HG03135 (cell line): ENCODE measurements around the gene NFIB.
A peak's percentile ranks its signal among the peaks of the same experiment; 100 is the strongest.

ENCODE experiments used
- ATAC-seq: cut with Tn5 transposase; IDR thresholded peaks from one replicate; pipeline ENCODE4 v1.9.1; 2021; ENCODE audit warnings: mild to moderate bottlenecking, moderate library complexity; ENCODE audit not compliant: unreplicated experiment

NFIB gene

DNA sequence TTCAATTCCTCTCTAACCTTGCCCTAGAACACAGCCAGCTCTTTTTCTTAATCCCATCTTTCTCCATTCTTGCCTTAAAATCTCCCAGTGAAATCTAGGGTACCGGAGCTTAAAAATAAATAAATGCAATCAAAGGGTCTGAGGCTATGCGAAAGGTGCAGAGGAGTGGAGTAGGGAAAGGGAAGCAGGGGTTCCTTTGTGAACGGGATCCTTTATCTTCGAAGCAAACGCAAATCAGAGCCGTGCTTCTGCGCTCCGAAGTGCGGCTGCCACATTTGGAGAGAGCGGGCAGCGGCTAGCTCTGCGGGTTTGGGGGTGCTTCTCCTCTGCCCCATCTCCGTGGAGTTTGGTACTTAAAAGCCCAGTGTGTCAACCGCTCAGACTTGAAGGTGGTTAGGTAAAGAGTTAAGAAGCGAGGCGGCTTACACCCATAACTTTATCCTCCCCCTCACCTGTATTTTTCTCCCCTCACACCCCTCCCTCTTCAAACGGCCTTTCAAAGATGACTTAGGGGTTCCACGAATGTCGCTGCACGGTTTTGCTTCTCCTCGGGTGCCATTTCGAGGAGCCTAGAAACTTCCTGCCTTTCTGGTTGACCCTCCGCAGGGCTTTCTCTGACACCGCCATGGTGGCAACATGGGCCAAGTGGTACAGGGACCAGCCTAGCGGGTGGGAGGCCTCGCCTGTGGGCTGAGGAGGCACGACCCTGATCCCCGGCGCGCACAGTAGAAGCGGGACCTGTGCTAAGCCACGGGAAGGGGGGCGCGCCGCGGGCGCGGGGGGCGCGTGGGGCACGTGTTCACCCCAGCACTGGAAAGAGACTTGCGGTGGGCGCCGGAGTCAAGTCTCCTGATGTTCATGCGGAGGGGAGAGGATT lies 31.7 kb upstream of the NFIB start:
- ATAC-seq: no peak

DNA sequence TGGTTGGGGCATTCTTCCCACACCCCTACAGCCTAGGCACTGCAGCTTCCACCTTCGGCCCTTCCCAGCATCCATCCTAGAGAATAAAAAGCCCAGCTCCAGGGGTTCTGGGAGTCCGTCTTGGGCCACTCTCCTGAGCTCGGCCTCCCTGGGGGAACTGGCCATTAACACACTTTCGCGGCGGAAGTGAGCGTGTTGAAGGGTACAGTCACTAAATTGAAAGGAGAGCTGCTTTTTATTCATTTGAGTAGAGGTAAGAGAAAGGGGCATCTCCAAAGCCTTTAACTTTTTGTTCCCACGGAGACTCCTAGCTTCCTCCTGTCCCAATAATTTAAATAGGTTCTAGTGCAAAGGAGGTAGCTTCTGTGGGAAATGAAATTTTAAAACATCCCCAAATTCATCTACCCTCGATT lies 31.0 kb upstream of the NFIB start:
- ATAC-seq: no peak

DNA sequence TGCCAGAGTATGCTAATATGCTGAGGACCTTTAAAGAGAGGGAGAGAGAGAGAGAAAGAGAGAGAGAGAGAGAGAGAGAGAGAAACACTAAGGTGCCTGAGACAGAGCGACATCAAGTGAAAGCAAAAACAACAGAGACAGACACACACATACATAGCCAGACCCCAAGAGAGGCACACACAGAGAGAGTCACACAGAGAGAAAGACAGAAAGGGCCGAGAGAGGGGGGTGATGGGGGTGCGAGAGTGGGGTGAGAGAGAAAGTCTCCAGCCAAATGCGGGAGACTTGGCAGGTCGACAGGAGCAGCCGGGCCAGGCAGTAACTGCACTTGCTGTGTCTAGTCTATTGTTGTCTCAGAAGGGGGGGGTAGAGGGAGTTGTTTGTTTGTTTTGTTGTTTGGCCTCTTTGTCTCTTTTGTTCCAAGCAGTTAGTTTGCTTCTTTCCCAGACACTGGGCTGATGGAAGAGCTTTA lies 30.1 kb upstream of the NFIB start:
- ATAC-seq: no peak

DNA sequence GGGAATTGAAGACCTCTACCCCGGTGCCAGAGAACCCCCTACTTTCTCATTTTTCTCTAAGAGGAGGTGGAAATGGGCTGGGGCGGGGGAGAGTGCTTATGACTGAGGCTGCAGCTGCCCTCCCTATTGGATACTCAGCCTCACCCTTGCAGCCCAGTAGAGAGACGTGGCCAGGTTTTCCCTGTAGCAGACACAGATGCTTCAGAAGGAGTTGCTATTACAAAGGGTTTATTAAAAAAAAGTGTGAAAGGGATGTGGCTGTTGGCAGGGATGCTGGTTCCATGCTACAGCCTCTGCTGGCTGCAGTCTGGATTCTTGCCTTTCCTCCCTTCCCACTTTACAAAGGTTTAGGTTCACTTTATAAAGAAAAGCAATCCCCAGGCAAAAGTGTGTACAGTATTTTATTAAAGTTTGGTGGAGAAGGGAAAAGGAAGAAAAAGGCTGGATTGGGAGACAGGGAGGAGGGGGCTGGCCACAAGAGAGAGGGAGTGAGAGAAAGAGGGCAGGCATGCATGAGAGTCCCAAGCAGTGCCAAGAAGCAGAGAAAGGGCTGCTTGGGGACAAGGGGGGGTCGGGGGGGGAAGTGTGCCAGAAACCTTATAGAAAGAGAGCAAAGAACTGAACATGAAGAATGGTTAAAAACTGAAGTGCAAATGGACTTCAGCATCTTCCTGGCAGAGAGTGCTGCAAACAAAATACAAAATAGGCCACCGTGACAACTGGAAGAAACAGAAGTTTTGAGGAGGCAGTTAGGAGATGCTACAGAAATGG lies 29.5 kb upstream of the NFIB start:
- no peak for ATAC-seq

DNA sequence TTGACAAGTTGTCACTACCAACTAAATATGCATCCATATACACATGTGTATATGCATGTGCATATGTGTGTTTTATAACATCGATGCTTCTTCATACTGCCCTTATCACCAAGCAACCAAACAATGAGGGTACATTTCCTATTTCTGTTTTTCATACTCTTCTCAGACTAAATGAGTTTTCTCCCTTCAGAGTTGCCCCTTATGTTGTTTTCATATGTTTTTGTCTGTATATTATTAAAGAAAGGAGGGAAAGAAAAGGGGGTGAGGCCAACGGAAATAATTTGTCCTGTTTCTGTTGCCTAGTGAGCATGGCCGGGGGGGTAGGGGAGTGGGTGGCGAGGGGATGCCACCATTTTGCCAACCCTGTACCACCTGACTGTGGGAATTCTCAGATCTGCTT lies 28.8 kb upstream of the NFIB start:
- no peak for ATAC-seq

DNA sequence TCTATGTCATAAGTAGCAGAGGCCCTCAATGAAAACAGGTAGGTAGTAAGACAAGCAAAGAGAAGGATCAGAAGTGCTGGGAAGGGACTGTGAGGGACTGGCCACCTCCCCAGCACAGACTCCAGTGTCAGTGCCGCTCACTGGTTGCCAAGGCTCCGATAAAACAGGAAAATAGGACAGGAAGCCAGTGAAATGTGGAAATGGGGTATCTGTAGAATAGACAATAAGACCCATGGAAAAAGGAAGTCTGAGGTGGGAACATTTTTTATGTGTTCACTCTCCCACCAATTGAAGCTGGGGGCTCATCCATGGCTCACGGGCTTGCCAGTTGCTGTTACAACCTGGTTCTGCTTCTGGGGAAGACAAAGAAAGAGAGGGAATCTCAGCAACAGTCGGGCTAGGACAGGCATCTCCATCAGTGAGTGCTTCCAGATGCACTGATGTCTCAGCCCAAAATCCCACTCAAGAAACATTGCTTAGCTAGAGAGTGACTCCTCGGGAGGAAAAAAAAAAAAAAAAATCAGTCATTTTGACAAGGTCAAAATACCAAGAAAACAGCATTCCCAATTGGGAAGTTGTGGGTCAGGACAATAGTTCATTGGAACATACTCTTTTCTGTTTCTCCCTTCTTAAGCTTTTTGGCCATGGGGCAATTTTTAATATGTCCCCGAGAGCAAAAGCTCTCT lies 27.6 kb upstream of the NFIB start:
- no peak for ATAC-seq

DNA sequence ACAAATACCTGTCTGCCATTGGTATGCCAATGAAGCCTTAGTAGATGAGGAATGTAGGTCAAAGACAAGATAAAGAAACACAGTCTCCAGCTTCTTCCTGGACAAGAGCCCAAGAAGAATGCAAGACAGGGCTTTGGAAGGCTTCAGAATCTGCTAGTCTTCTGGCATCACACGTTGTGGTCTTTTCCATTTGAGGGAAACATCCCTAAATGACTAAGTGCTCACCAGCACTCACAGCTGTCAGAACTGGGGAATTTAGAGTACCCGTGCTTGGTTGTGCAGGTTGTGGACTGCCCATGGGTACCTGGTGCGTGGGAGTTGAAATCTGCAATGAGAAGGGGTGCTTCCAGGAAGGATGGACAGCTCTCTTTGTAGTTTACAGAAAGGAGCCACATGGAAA lies 27.1 kb upstream of the NFIB start:
- ATAC-seq: no peak

DNA sequence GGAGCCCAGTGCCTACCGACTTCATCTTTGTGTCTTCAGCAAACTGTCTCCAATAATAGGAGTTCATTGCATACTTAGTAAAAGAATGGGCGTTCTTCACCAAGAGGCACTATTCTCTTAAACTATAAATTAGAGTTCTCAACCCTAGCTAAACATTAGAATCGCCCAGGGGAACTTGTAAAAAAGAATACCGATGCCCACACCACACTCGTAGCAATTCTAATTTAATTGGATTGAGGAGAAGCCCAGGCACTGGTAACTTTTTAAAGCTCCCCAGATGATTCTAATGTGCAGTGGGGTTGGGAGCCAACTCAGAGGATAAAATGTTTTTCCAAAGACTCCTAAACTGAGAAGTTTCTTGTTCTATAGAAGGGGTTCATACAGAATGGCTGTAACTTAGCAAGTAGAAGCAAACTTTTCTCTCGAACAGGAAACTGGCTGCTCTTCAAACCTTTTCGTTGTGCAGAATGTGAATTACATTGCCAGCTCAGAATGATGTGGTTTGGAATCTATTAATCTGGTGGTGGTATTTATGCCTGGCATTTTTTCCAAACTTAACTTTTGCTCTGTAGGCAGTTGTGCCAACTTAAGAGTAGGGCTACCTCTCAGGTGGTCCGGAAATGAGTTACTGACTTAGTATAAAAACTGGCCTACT lies 26.4 kb upstream of the NFIB start:
- no peak for ATAC-seq

DNA sequence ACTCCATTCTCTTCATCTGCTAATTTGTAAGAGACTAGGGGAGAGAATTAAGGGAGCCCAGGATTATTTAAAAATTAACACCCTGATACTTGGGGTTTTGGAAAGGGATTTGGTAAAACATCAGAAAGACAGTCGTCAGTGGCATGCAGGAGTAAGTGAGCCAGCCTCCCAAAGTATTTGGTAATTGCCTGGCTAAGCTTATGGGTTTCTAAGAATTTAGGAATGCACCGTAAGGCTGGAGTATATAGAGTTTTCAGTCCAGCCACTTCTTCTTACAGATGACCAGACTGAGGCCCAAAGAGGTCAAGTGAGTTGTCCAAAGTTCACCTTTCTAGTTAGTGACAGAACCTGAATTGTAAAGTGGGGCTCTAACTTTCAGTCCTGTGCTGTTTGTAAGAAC lies 25.8 kb upstream of the NFIB start:
- no peak for ATAC-seq

DNA sequence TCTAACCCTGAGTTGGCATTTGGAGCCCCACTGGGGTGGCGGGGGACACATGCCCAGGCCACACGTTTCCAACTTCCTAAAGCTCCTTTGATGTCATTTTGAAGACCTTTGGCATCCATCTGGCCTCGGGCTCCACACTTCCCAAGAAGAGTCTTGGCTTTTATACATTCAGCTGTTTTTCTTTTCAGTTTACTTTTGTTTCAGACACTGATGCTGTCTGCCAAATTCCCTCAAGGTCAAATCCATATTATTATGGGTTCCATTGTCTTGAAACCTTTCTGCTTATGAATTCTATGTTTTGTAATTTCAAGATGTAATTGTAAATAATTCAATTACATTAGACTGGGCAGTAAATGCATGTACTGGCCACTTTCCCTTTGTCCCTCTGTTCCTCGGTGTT lies 23.7 kb upstream of the NFIB start:
- no peak for ATAC-seq

DNA sequence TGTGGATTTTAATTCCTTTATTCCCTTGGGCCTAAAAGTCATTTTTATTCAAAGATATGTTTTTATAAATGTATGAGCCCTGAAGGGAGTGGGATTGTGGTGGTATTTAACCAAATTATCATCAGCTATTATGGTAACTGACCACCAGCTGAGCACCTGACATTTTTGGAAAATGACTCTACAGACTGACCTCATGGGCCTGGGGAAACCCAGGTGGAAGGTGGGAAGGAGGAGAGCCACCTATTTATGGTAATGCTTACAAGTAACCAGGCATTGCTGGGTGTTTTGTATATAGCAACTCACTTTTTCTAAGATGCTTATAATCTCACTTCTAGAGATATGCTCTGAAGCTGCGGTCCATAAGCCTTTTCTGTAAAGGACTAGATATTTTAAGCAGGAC lies 22.3 kb upstream of the NFIB start:
- no peak for ATAC-seq

DNA sequence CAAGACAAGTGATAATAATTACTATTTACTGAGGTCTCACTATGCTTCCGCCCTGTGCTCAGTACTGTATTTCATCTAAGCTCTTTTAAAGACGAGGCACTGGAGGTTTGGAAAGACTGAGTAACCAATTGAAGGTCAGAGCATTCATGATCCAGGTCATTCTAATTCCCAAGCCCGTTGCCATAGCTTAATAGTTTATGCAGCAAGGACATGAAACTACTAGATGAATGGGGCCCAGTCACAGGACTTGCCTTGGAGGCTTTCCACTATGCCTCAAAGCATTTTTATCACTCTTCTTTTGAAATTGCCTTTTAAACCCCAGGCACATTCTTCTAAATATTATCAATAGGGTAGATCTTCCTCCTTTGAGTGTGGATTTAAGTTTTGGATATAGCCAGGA lies 17.2 kb upstream of the NFIB start:
- no peak for ATAC-seq

DNA sequence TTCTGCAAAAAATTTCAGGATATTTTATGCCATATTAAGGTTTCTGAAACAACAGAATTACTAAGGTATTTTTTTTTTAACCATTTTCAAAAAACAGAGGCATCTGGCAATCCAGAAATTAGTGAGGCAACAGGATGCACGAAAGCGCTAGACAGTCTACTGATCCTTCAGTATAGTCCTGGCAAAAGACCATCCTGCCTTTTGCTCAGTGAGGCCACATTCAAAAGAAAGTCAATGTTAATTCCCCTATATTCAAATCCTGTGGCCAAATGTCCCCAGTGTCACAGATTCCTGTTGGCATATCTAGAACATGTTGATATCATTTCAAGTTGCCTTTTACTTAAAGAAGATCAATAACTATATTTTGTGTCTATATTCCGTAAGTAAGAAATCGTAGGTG lies 13.1 kb upstream of the NFIB start:
- ATAC-seq: no peak

DNA sequence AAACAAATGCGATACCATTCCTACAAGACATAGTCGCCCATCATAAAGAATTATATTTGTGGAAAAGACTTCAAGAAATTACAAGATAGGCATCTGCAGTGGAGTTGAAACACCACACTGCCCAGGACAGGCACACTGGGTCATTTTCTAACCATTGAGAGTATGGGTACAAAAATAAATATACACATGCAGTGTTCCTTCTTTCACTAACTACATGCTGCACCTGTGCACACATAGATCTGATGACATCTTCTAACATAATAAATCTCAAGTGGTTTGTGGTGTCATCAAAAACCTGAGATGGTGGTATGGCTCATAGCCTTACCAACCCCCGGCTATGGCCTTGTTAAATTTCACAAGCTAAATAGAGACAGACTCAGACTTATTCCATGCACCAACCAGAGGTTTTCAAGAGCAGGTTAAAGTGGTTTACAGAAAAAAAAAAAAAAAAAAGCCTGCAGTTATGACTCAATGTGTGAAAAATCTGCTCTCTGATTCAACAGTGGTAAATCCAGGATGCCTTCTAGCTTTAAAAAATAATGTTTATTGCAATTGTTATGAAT lies 12.4 kb upstream of the NFIB start:
- no peak for ATAC-seq

DNA sequence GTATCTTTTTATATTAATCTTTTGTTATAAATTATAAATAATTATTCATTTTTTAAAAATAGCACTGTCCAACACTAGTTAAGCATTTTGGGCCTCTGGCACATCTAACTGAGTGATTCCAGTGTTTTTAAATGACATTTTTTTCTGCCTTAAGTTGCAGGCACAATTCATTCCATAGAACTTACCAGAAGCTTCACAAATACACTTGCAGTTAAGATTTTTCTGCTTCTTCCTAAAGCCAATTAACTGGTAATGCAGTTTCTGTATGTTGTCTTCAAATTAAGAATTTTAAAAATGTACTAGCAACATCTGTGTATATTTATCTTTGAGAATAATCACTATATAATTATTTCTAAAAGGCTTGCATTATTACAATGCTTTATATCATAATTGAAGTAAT lies 11.2 kb upstream of the NFIB start:
- ATAC-seq: no peak

DNA sequence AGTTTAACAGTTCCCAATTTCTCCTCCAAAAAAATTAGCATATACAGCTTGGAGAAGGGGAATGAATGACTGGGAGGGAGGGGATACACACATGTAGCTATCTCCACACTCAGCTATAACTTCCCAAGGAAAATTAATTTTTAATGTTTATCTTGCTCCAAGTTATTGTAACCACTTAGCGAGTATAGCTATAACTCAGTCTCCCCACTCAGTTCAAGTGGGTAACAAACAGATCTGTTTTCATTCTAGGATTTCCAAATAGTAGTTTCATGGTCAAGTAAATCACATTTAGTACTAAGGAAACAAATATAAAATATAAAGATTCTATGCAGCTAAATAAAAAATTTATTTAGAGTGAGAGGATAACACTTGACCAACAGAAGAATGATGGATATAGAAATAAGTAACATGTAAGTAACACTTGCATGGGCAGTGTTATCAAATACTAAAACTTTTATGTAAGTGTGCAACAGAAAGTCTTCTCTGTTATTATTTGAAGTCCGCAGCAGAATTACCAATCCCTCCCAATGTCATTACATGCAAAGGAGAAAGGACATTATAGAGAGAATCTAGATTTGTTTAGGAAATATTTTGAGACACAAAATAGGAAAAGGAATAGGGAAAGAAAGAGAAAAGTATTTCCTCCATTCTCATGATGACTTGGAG lies 10.2 kb upstream of the NFIB start:
- ATAC-seq: no peak

DNA sequence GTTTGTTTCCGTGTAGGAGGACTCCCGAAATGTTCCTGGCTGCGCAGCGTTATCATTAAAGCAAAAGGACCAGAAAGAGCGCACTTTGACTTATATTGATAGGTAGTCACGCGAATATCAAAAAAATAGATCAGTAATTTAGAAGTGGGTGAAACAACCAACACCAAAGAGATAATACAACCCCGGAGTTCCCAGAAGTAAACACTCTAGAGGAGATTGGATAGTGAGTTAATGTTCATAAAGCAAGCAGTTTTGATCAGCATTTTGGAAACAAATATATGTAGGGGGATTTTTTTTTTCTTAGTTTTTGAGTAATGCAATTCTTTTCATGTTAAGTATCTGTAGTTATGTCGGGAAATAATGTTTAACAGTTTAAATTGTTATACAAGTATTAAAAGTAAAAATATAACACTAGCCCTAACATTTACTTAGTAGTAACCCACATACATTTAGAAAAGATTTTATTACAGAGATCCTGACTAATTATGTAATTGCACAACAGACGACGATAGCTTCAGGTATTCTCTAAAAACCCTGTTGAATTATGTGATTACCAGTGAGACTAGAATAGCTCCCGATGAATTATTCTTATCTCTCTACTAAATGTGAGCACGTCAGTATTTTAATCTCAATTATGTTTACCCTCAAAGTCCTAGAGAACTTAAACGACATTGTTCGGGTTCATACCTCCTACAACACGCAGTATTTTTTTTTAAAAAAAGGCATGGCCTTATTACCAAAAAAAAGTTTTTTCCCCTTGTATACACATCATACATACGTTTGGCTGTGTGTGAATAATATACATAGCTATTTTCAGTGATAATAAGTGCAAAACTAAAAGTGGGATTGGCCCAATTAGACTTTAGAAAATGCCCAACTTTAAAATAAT lies 9.4 kb upstream of the NFIB start:
- ATAC-seq: no peak

DNA sequence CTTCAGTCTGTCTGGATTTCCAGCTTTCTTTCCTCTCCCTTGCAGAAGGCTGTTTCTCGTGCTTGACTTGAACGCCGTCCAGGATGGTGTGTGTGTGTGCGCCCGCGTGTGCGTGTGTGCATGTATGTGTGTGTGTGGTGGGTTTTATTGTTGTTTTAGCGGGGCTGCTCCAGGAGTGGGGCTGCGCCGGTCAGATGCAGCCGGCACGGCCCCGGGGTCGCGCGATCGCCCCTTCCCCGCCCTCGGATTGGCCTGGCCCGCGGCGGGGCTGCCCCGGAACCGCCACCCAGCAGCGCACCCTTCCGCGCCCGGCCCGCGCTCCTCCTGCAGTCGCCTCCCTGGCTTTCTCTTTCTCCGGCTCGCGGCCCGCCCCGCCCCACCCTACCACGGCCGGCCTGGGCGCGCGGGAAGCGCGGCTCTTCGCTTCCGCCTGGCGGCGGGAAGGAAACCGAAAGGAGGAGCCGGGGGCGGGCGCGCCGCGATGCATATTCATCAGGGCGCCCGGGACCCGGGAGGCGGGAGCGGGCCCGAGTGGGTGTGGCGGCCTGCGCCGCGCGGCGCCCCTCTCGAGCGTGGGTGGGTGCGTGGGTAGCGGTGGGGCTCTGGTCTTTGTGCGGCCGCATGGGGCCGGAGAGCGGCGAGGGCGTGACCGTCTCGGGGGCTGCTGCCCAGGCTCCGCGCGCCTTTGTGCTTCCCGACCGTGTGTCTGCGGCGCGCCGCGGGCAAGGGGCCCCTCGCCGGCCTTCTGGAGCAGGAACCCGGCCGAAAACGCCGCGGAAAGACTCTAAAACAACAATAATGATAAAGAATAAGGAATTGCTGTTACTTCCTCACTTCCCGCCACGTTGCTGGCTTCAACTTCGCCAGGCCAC lies 8.5 kb upstream of the NFIB start:
- ATAC-seq: peak; percentile 87
